K562 (cell line): Measurements from ENCODE around the gene AFG1L. TPM values are rescaled to one million over a fixed set of nuclear protein-coding genes. Genes with fewer than 3 reads are reported as not detected.
"Not testable (repeated sequence)": the region's sequence is repeated elsewhere in the genome, so short reads cannot be mapped to it uniquely, and the experiment has no call there.

Source experiments
- ATAC-seq: fragments of 200-7000 bp; cut with Tn5 transposase; 3 replicates; pipeline ENCODE4 v1.9.1; 2020; ENCODE audit warnings: moderate library complexity
- BruUV-seq: library from RNA; stranded (reverse); fragments of 400-500 nt; replicated peaks from 2 replicates; lab custom pipeline; 2021; lab: Mats Ljungman, UMichigan
- CTCF ChIA-PET: fragments of 300-600 bp; formaldehyde crosslinking; extraction: SDS; loops from one replicate; lab custom pipeline; 2021; ENCODE audit warnings: low intra/inter-chr PET ratio; lab: Yijun Ruan, JAX
- POLR2A ChIA-PET: fragments of 300-600, 350-650 bp; sonication (Branson Sonifier 250); formaldehyde crosslinking; extraction: SDS; loops from one replicate; lab custom pipeline; 2021; ENCODE audit warnings: antibody characterized with exemption, inconsistent platforms; lab: Yijun Ruan, JAX
- DNase-seq, 4 experiments: peaks; one replicate each; pipeline versions ENCODE4 v3.0.0 to v3.0.0-alpha.2; 2011 to 2018; ENCODE audit warnings: low spot score in 3 of 4, mixed read lengths in 3 of 4; ENCODE audit errors: extremely low read depth in 1 of 4
- FAIRE-seq: peaks from 2 replicates; lab custom pipeline; 2011; peaks lifted over from hg19 to GRCh38; lab: Jason Lieb, UNC
- H2AFZ ChIP-seq: 2 replicates; pipeline ENCODE4 v1.6.0; 2011; ENCODE audit warnings: low read depth, low read length, control low read depth, inconsistent platforms
- H3K27ac ChIP-seq: fragments of 200-600 bp; 3 replicates; pipeline ENCODE4 v1.8.0; 2011; ENCODE audit warnings: low read depth, mild to moderate bottlenecking, control low read depth, inconsistent platforms, low read length, moderate library complexity, mixed read lengths; ENCODE audit errors: extremely low read depth
- H3K27me3 ChIP-seq, 2 experiments: fragments of 300-600 bp in 1 of 2; 2 replicates in 1 of 2; 3 replicates in 1 of 2; pipeline versions ENCODE4 v1.6.0 to v1.8.0; 2011; ENCODE audit warnings: inconsistent platforms in 2 of 2, low read length in 2 of 2, mild to moderate bottlenecking in 1 of 2, mixed read lengths in 1 of 2, moderate library complexity in 1 of 2; ENCODE audit not compliant: control insufficient read depth in 2 of 2, insufficient read depth in 2 of 2
- H3K36me3 ChIP-seq: fragments of 300-600 bp; 3 replicates; pipeline ENCODE4 v1.8.0; 2011; ENCODE audit warnings: mild to moderate bottlenecking, low read length, inconsistent platforms; ENCODE audit not compliant: control insufficient read depth, insufficient read depth
- H3K4me1 ChIP-seq, 2 experiments: fragments of 200-600 bp in 1 of 2; replicated peaks in 1 of 2; 2 replicates in 1 of 2; 3 replicates in 1 of 2; pipeline versions ENCODE4 v1.5.1 to v1.8.0; 2011; ENCODE audit warnings: inconsistent platforms in 2 of 2, low read length in 2 of 2, mild to moderate bottlenecking in 1 of 2, mixed read lengths in 1 of 2, moderate library complexity in 1 of 2; ENCODE audit not compliant: control insufficient read depth in 2 of 2, insufficient read depth in 2 of 2
- H3K4me2 ChIP-seq: 2 replicates; pipeline ENCODE4 v1.6.1; 2011; ENCODE audit warnings: low read length, control low read depth, inconsistent platforms, mixed read lengths; ENCODE audit not compliant: insufficient read depth
- H3K4me3 ChIP-seq: fragments of 200-600 bp; sonication (generic), shearing (Covaris generic); 2 replicates; pipeline ENCODE4 v1.5.1; 2016; ENCODE audit warnings: control low read depth, inconsistent platforms
- H3K79me2 ChIP-seq: fragments of 200-600 bp; 3 replicates; pipeline ENCODE4 v1.8.0; 2011; ENCODE audit warnings: low read length, inconsistent platforms; ENCODE audit not compliant: control insufficient read depth, insufficient read depth
- H3K9ac ChIP-seq, 2 experiments: 2 replicates each; pipeline versions ENCODE4 v1.6.0 to v1.6.1; 2011; ENCODE audit warnings: low read depth in 2 of 2, low read length in 2 of 2, control low read depth in 1 of 2, inconsistent platforms in 1 of 2, mild to moderate bottlenecking in 1 of 2, mixed read lengths in 1 of 2; ENCODE audit not compliant: insufficient read depth in 1 of 2
- H3K9me1 ChIP-seq: one replicate; pipeline ENCODE4 v1.6.0; 2011; ENCODE audit warnings: inconsistent platforms, mild to moderate bottlenecking, low read length, moderate library complexity; ENCODE audit not compliant: control insufficient read depth, insufficient read depth
- H3K9me3 ChIP-seq: replicated peaks from 2 replicates; pipeline ENCODE4 v1.5.1; 2011; ENCODE audit warnings: low read depth, low read length, inconsistent platforms; ENCODE audit not compliant: control insufficient read depth, insufficient read depth
- H4K20me1 ChIP-seq: replicated peaks from 2 replicates; pipeline ENCODE4 v1.6.1; 2011; ENCODE audit warnings: low read length, inconsistent platforms, mixed read lengths; ENCODE audit not compliant: control insufficient read depth, insufficient read depth
- FOSL1 ChIP-seq: fragments of 200-800 bp; sonication (Bioruptor generic); conservative IDR thresholded peaks from 2 replicates; pipeline ENCODE4 v1.6.1; 2016; ENCODE audit warnings: missing genetic modification characterization, missing compliant biosample characterization
- NR2F6 ChIP-seq: fragments of 450-650 bp; formaldehyde crosslinking; IDR thresholded peaks from 2 replicates; pipeline ENCODE4 v1.4.0; 2020; ENCODE audit warnings: mild to moderate bottlenecking
- PCBP2 ChIP-seq: fragments of 200-400 bp; formaldehyde crosslinking; IDR thresholded peaks from 2 replicates; pipeline ENCODE4 v1.6.1; 2018; ENCODE audit warnings: low read length, low read depth, mild to moderate bottlenecking, moderate library complexity; ENCODE audit not compliant: poor library complexity, severe bottlenecking
- SMAD4 ChIP-seq: fragments of 250-450 bp; sonication (Bioruptor Pico); conservative IDR thresholded peaks from 2 replicates; pipeline ENCODE4 v1.8.0; 2021; ENCODE audit warnings: inconsistent platforms, mild to moderate bottlenecking, moderate library complexity
- STAT5B ChIP-seq: fragments of 250-450 bp; sonication (Bioruptor Pico); IDR thresholded peaks from 2 replicates; pipeline ENCODE4 v1.8.0; 2021; ENCODE audit warnings: mild to moderate bottlenecking, inconsistent platforms
- ZBTB9 ChIP-seq: fragments of 450-650 bp; formaldehyde crosslinking; IDR thresholded peaks from 2 replicates; pipeline ENCODE4 v1.4.0; 2020; ENCODE audit warnings: mild to moderate bottlenecking, moderate library complexity
- ZNF354B ChIP-seq: fragments of 250-450 bp; sonication (Bioruptor Pico); IDR thresholded peaks from 2 replicates; pipeline ENCODE4 v1.4.0; 2020
- ZNF507 ChIP-seq: conservative IDR thresholded peaks from 2 replicates; pipeline ENCODE4 v1.6.1; 2017; ENCODE audit warnings: missing genetic modification characterization, missing compliant biosample characterization
- ZNF583 ChIP-seq: fragments of 250-450 bp; sonication (Bioruptor Pico); IDR thresholded peaks from 2 replicates; pipeline ENCODE4 v1.4.0; 2020
- WGBS: fragments of 100-300 bp; shearing (Covaris generic); methylation state at CpG from one replicate; pipeline ENCODE4 v1.1.6; 2016; ENCODE audit warnings: low coverage, mixed read lengths; ENCODE audit not compliant: insufficient coverage; ENCODE audit errors: missing lambda C conversion rate; 5-methylcytosine and 5-hydroxymethylcytosine counted together
- in situ Hi-C: fragments of 300-500 bp; cut with MboI; formaldehyde crosslinking; loops from 4 replicates; pipeline ENCODE4 v1.15.0; 2018; ENCODE audit warnings: inconsistent platforms, mixed read lengths
- intact Hi-C: fragments of 100-400 bp; cut with micrococcal nuclease; formaldehyde crosslinking; loops from 2 replicates; pipeline ENCODE4 v1.14.2; 2022
- polyA plus RNA-seq, 8 experiments: library from polyadenylated mRNA; depleted of rRNA in 4 of 8; stranded (reverse) in 5 of 8; unstranded in 3 of 8; fragments of >200 nt; fragmentation: Nextera tagmentation in 2 of 8; fragmentation: Illumina TruSeq in 1 of 8; extraction: Ambion mirVana in 2 of 8; extraction: Trizol in 1 of 8; gene quantifications; 2 replicates each; pipeline versions ENCODE4 v1.2.1 to v1.2.3, GENCODE V29; 2011 to 2014; ENCODE audit warnings: inconsistent platforms in 1 of 8, missing spikeins in 1 of 8
- total RNA-seq, 7 experiments: library from RNA; depleted of rRNA in 6 of 7; stranded (reverse); fragments of >200 nt in 6 of 7; fragmentation: Illumina TruSeq in 2 of 7; extraction: Trizol in 2 of 7; gene quantifications; 2 replicates each; pipeline versions ENCODE4 v1.2.1 to v1.2.3, GENCODE V29; 2011 to 2021; ENCODE audit warnings: low replicate concordance in 1 of 7
- TF ChIP-seq, protein P1 (sequence below): sonication (generic); formaldehyde crosslinking; IDR thresholded peaks from 2 replicates; pipeline ENCODE4 v1.4.0; 2020; ENCODE audit warnings: mild to moderate bottlenecking, missing genetic modification reagents
- TF ChIP-seq, protein P2 (sequence below): sonication (generic); formaldehyde crosslinking; IDR thresholded peaks from 2 replicates; pipeline ENCODE4 v1.8.1; 2023; ENCODE audit warnings: mild to moderate bottlenecking, missing genetic modification reagents

The AFG1L gene
- total and polyA plus RNA-seq, 9 of the 15 experiments (the other 6 are each of a cell fraction or from before 2014, with no cell fraction given): 2.2 to 15.5 (median 5.8) TPM

- POLR2A ChIA-PET, H3K9me1 ChIP-seq, BruUV-seq, H3K27me3 ChIP-seq, H3K27ac ChIP-seq, FAIRE-seq, CTCF ChIA-PET, in situ Hi-C loops, DNase-seq, H3K36me3 ChIP-seq, H4K20me1 ChIP-seq, H3K79me2 ChIP-seq, H3K9ac ChIP-seq, intact Hi-C loops, H3K4me3 ChIP-seq, ATAC-seq, H2AFZ ChIP-seq, H3K4me2 ChIP-seq, H3K4me1 ChIP-seq, H3K9me3 ChIP-seq: not testable (repeated sequence)
- TF ChIP-seq ZNF507 (tag): peak; percentile 92
- 31% methylated on average over 4 of the region's 4 CpGs for WGBS
Observed at GRCh38 chr6:108389190-108389589, 94.3 kb downstream of the AFG1L start.

- intact Hi-C loops: no loop called here
- DNase-seq (no peak), ATAC-seq (peak; percentile 42; the same call in 2 of the 3 replicates), FAIRE-seq (no peak)
- Histone ChIP-seq H3K4me2 (no peak overlapping the region), H3K4me3 (no peak overlapping the region), H3K27ac (no peak overlapping the region), H3K9me3 (no peaks in the 10 kb centered on the region), H4K20me1 (no peaks in the 10 kb centered on the region), H3K27me3 (no peaks in the 10 kb centered on the region), H3K36me3 (no peaks in the 10 kb centered on the region), H3K9me1 (no peaks in the 10 kb centered on the region), H3K4me1 (no peaks in the 10 kb centered on the region; a peak in 2 of 5 replicates), H3K79me2 (no peaks in the 10 kb centered on the region), H2AFZ (no peak overlapping the region), H3K9ac (no peak overlapping the region)
- CTCF ChIA-PET: no interaction called here
- in situ Hi-C loops: no loop called here
- BruUV-seq: no TSS peak
- POLR2A ChIA-PET: no interaction called here
- WGBS: 63% methylated on average over 1 of the region's 2 CpGs
- TF ChIP-seq NR2F6 (CRISPR knock-in tag): no peak
- TF ChIP-seq PCBP2: no peak
- TF ChIP-seq, protein P1, sequence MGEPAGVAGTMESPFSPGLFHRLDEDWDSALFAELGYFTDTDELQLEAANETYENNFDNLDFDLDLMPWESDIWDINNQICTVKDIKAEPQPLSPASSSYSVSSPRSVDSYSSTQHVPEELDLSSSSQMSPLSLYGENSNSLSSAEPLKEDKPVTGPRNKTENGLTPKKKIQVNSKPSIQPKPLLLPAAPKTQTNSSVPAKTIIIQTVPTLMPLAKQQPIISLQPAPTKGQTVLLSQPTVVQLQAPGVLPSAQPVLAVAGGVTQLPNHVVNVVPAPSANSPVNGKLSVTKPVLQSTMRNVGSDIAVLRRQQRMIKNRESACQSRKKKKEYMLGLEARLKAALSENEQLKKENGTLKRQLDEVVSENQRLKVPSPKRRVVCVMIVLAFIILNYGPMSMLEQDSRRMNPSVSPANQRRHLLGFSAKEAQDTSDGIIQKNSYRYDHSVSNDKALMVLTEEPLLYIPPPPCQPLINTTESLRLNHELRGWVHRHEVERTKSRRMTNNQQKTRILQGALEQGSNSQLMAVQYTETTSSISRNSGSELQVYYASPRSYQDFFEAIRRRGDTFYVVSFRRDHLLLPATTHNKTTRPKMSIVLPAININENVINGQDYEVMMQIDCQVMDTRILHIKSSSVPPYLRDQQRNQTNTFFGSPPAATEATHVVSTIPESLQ (CRISPR knock-in tag): no peak
- no peak for TF ChIP-seq ZNF583 (CRISPR knock-in tag)
- TF ChIP-seq ZNF354B: no peak
- no peak for TF ChIP-seq SMAD4
- no peak for TF ChIP-seq STAT5B (CRISPR knock-in tag)
- no peak for TF ChIP-seq FOSL1 (tag)
- TF ChIP-seq, protein P2, sequence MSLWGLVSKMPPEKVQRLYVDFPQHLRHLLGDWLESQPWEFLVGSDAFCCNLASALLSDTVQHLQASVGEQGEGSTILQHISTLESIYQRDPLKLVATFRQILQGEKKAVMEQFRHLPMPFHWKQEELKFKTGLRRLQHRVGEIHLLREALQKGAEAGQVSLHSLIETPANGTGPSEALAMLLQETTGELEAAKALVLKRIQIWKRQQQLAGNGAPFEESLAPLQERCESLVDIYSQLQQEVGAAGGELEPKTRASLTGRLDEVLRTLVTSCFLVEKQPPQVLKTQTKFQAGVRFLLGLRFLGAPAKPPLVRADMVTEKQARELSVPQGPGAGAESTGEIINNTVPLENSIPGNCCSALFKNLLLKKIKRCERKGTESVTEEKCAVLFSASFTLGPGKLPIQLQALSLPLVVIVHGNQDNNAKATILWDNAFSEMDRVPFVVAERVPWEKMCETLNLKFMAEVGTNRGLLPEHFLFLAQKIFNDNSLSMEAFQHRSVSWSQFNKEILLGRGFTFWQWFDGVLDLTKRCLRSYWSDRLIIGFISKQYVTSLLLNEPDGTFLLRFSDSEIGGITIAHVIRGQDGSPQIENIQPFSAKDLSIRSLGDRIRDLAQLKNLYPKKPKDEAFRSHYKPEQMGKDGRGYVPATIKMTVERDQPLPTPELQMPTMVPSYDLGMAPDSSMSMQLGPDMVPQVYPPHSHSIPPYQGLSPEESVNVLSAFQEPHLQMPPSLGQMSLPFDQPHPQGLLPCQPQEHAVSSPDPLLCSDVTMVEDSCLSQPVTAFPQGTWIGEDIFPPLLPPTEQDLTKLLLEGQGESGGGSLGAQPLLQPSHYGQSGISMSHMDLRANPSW (CRISPR knock-in tag): no peak
- no peak for TF ChIP-seq ZBTB9 (CRISPR knock-in tag)
Observed at GRCh38 chr6:108395297-108395696, 100.4 kb downstream of the AFG1L start.
